Right renal cortex interstitium (tissue), 3 donors: ENCODE data around the gene NR2F6. TPM values are rescaled to one million over a fixed set of nuclear protein-coding genes. Genes with fewer than 3 reads are reported as not detected.

Experiments
- DNase-seq, 3 donors: peaks; one replicate each; pipeline ENCODE4 v3.0.0-alpha.2; 2013; ENCODE audit warnings: low read depth in 3 of 3, low spot score in 2 of 3
- polyA plus RNA-seq, 3 donors: library from polyadenylated mRNA; unstranded; fragments of 120-200 nt; gene quantifications; one replicate each; pipeline ENCODE4 v1.2.1, GENCODE V29; 2013; ENCODE audit not compliant: insufficient read length in 3 of 3

NR2F6 gene
- polyA plus RNA-seq, 3 donors = 29.4 to 41.9 (median 34.2) TPM

GRCh38 chr19:17183858-17184321 is 61.8 kb downstream of the NR2F6 start:
- no peak for DNase-seq

- no peak for DNase-seq
Measured at GRCh38 chr19:17183271-17183761, 62.4 kb downstream of the NR2F6 start.

Other genes starting within 250 kb of the NR2F6 start
- gene CPAMD8, start 219.1 kb downstream of the NR2F6 start, polyA plus RNA-seq = 10 to 100 TPM; 28.4 to 34.2 (median 28.7) TPM
- gene HAUS8, start 170.5 kb downstream of the NR2F6 start, polyA plus RNA-seq = 10 to 100 TPM; 11.9 to 13.9 (median 12.5) TPM
- 10 to 100 TPM; 39.6 to 43.4 (median 42.2) TPM for gene MYO9B, start 170.1 kb downstream of the NR2F6 start, polyA plus RNA-seq
- 10 to 100 TPM; 21.6 to 24.2 (median 22.2) TPM for gene USE1, start 30.6 kb downstream of the NR2F6 start, polyA plus RNA-seq
- 10 to 100 TPM; 15.7 to 20.1 (median 17.9) TPM for gene OCEL1, start 19.7 kb downstream of the NR2F6 start, polyA plus RNA-seq
- gene USHBP1, start 18.8 kb upstream of the NR2F6 start, polyA plus RNA-seq = 1 to 10 TPM; 4.6 to 6.1 (median 5.4) TPM
- 100 to 1,000 TPM in 1 of 3 donors, 10 to 100 TPM in 2; 94.8 to 113 (median 97.1) TPM for gene BABAM1, start 21.5 kb upstream of the NR2F6 start, polyA plus RNA-seq
- under 1 TPM; 0.44 to 0.83 (median 0.65) TPM for gene ANKLE1, start 36.0 kb upstream of the NR2F6 start, polyA plus RNA-seq
- 1 to 10 TPM; 6.6 to 8.5 (median 7.0) TPM for gene ABHD8, start 57.5 kb upstream of the NR2F6 start, polyA plus RNA-seq
- 10 to 100 TPM; 44.9 to 55.7 (median 51.8) TPM for gene MRPL34, start 60.0 kb upstream of the NR2F6 start, polyA plus RNA-seq
- gene DDA1, start 63.6 kb upstream of the NR2F6 start, polyA plus RNA-seq = 10 to 100 TPM; 29.3 to 37.7 (median 32.5) TPM
- 1 to 10 TPM; 7.2 to 9.7 (median 7.8) TPM for gene ANO8, start 88.9 kb upstream of the NR2F6 start, polyA plus RNA-seq
- 10 to 100 TPM; 13.9 to 17.3 (median 15.7) TPM for gene GTPBP3, start 91.6 kb upstream of the NR2F6 start, polyA plus RNA-seq
- 100 to 1,000 TPM; 167 to 179 (median 177) TPM for gene PLVAP, start 131.4 kb upstream of the NR2F6 start, polyA plus RNA-seq
- 1 to 10 TPM in 1 of 3 donors, under 1 TPM in 2; 0.59 to 1.2 (median 0.83) TPM for gene CCDC194, start 148.3 kb upstream of the NR2F6 start, polyA plus RNA-seq
- 100 to 1,000 TPM; 102 to 160 (median 151) TPM for gene BST2, start 159.7 kb upstream of the NR2F6 start, polyA plus RNA-seq
- 10 to 100 TPM; 47.2 to 53.0 (median 52.7) TPM for gene MVB12A, start 174.1 kb upstream of the NR2F6 start, polyA plus RNA-seq
- gene TMEM221, start 202.7 kb upstream of the NR2F6 start, polyA plus RNA-seq = 1 to 10 TPM; 1.9 to 3.1 (median 2.1) TPM
- gene NXNL1, start 215.0 kb upstream of the NR2F6 start, polyA plus RNA-seq = not detected
- gene SLC27A1, start 224.6 kb upstream of the NR2F6 start, polyA plus RNA-seq = 10 to 100 TPM in 2 of 3 donors, 1 to 10 TPM in 1; 9.7 to 10.8 (median 10.3) TPM